DMS 273 (cell line): Measurements from ENCODE around the gene STAG1.
"Not testable (repeated sequence)": the region's sequence is repeated elsewhere in the genome, so short reads cannot be mapped to it uniquely, and the experiment has no call there.

Experiments
- DNase-seq: peaks from one replicate; lab custom pipeline; 2025; ENCODE audit not compliant: unreplicated experiment; lab: John Stamatoyannopoulos, UW

STAG1 gene

GRCh38 chr3:136414476-136414875, 337.7 kb downstream of the STAG1 start:
- no peak for DNase-seq

- no peak for DNase-seq
These were observed 339.9 kb downstream of the STAG1 start for GRCh38 chr3:136412307-136412706.

- DNase-seq: no peak
These were observed 342.6 kb downstream of the STAG1 start for GRCh38 chr3:136409549-136409948.

GRCh38 chr3:136404056-136404455, 348.1 kb downstream of the STAG1 start:
- DNase-seq: no peak

- no peak for DNase-seq
These were observed 355.3 kb downstream of the STAG1 start for GRCh38 chr3:136396916-136397315.

GRCh38 chr3:136390574-136390973, 361.6 kb downstream of the STAG1 start:
- no peak for DNase-seq

GRCh38 chr3:136387031-136387430, 365.1 kb downstream of the STAG1 start:
- no peak for DNase-seq

GRCh38 chr3:136385457-136385856, 366.7 kb downstream of the STAG1 start:
- no peak for DNase-seq

- DNase-seq: peak; percentile 26
These were observed 371.1 kb downstream of the STAG1 start for GRCh38 chr3:136381051-136381450.

- no peak for DNase-seq
These were observed 371.6 kb downstream of the STAG1 start for GRCh38 chr3:136380530-136380929.

GRCh38 chr3:136378011-136378410, 374.2 kb downstream of the STAG1 start:
- no peak for DNase-seq

- no peak for DNase-seq
These were observed 374.7 kb downstream of the STAG1 start for GRCh38 chr3:136377508-136377907.

GRCh38 chr3:136375800-136376199, 376.4 kb downstream of the STAG1 start:
- not testable (repeated sequence) for DNase-seq

- peak; percentile 22 for DNase-seq
These were observed 385.9 kb downstream of the STAG1 start for GRCh38 chr3:136366289-136366688.

GRCh38 chr3:136353461-136353860, 398.7 kb downstream of the STAG1 start:
- DNase-seq: no peak

- DNase-seq: no peak
These were observed 400.3 kb downstream of the STAG1 start for GRCh38 chr3:136351905-136352304.

- no peak for DNase-seq
These were observed 400.8 kb downstream of the STAG1 start for GRCh38 chr3:136351351-136351750.

GRCh38 chr3:136350557-136350956, 401.6 kb downstream of the STAG1 start:
- no peak for DNase-seq

- DNase-seq: no peak
These were observed 402.0 kb downstream of the STAG1 start for GRCh38 chr3:136350132-136350531.

GRCh38 chr3:136346486-136346885, 405.7 kb downstream of the STAG1 start:
- no peak for DNase-seq

- peak; percentile 76 for DNase-seq
These were observed 408.2 kb downstream of the STAG1 start for GRCh38 chr3:136343873-136344555.

- no peak for DNase-seq
These were observed 408.7 kb downstream of the STAG1 start for GRCh38 chr3:136343446-136343845.
